NB4 (cell line): ENCODE measurements around the gene VIPR2.

Source experiments
- DNase-seq: peaks from one replicate; pipeline ENCODE4 v3.0.0; 2010; ENCODE audit warnings: low read depth
- H3K4me3 ChIP-seq: one replicate; pipeline ENCODE4 v1.5.1; 2011; ENCODE audit warnings: mild to moderate bottlenecking, low read depth, low read length, moderate library complexity
- CTCF ChIP-seq: IDR thresholded peaks from one replicate; pipeline ENCODE4 v1.5.1; 2012; ENCODE audit warnings: low read depth, low read length
- MAX ChIP-seq: IDR thresholded peaks from 2 replicates; pipeline ENCODE4 v1.6.1; 2011; ENCODE audit warnings: low read depth, low read length
- MYC ChIP-seq: IDR thresholded peaks from 2 replicates; pipeline ENCODE4 v1.6.1; 2011; ENCODE audit warnings: low read depth, low read length
- POLR2A ChIP-seq: IDR thresholded peaks from 2 replicates; pipeline ENCODE4 v1.6.1; 2011; ENCODE audit warnings: mild to moderate bottlenecking; ENCODE audit not compliant: insufficient read length; ENCODE audit errors: extremely low read depth

VIPR2 gene

GRCh38 chr7:159023206-159023605 is 121.5 kb downstream of the VIPR2 start:
- H3K4me3 ChIP-seq: no peak overlapping the region
- TF ChIP-seq MYC: no peak
- no peak for TF ChIP-seq POLR2A
- TF ChIP-seq MAX: no peak
- no peak for TF ChIP-seq CTCF
- DNase-seq: no peak

GRCh38 chr7:159022238-159022993 is 122.3 kb downstream of the VIPR2 start:
- DNase-seq: peak; percentile 40
- H3K4me3 ChIP-seq: no peak overlapping the region
- TF ChIP-seq MYC: no peak
- TF ChIP-seq POLR2A: no peak
- TF ChIP-seq MAX: no peak
- TF ChIP-seq CTCF: no peak

GRCh38 chr7:159020987-159021386 is 123.7 kb downstream of the VIPR2 start:
- TF ChIP-seq MYC (no peak), MAX (no peak), CTCF (no peak), POLR2A (no peak)
- DNase-seq: peak; percentile 29
- H3K4me3 ChIP-seq: no peak overlapping the region

GRCh38 chr7:159019111-159019510 is 125.6 kb downstream of the VIPR2 start:
- H3K4me3 ChIP-seq: no peak overlapping the region
- no peak for DNase-seq
- TF ChIP-seq CTCF (no peak), MYC (no peak), MAX (no peak), POLR2A (no peak)

GRCh38 chr7:159017741-159018140 is 126.9 kb downstream of the VIPR2 start:
- no peak overlapping the region for H3K4me3 ChIP-seq
- TF ChIP-seq MYC: no peak
- TF ChIP-seq MAX: no peak
- no peak for TF ChIP-seq CTCF
- no peak for TF ChIP-seq POLR2A

More at GRCh38 chr7:159017741-159018140, 126.9 kb downstream of the VIPR2 start:
- DNase-seq: peak; percentile 27
